Liver (tissue), 3 donors: Measurements from ENCODE around the gene GPX7.

ENCODE experiments used
- CTCF ChIP-seq: fragments of 150-350 bp; IDR thresholded peaks from 2 replicates; pipeline ENCODE4 v1.5.1; 2017; ENCODE audit warnings: improper control_type of control experiment, low read depth, low read length; ENCODE audit not compliant: missing input control
- RAD21 ChIP-seq, 2 donors: IDR thresholded peaks; 2 replicates each; pipeline ENCODE4 v1.6.1; 2016; ENCODE audit warnings: antibody characterized with exemption in 2 of 2, mild to moderate bottlenecking in 2 of 2
- donor health status: healthy.
- donor health status: healthy.

- TF ChIP-seq RAD21 (IDR thresholded peaks at IDR 0.05), result no peak
- no peak for TF ChIP-seq CTCF
Observed at GRCh38 chr1:52613636-52614373, 11.6 kb downstream of the GPX7 start.
